ENCODE data around the gene DCAF10.

DNA sequence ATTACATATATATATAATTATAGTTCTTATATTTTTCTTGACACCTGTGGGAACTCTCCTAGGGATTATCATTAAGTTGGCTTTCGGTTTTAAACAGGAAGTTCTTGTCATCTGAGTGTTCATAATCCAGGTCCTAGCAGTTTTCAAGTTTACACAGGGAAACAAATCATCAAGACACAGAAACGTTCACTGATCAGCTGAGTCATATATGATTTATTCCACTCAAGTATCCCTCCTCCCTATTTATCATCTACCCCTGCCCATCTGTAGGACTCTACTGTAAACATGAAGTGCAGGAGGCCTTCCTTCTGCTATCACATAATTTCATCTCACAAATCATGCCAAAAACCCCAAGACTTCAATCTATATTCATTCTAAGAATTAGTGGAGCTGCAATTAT lies 97.1 kb downstream of the DCAF10 start:
- TF ChIP-seq YY1 (IDR thresholded peaks at IDR 0.05; ENCODE audit: insufficient read depth, insufficient read length) (no peak), SUZ12 (IDR thresholded peaks at IDR 0.05; ENCODE audit: extremely low read depth, insufficient read depth, insufficient read length) (no peak), ZNF274 (IDR thresholded peaks at IDR 0.05; ENCODE audit: low read depth, low read length) (no peak)
